Kidney (tissue), 14 donors: ENCODE data around the gene PAK1IP1. TPM values are rescaled to one million over a fixed set of nuclear protein-coding genes. Genes with fewer than 3 reads are reported as not detected.

Experiments
- DNase-seq, 5 donors: peaks; one replicate each; pipeline ENCODE4 v3.0.0-alpha.2; 2013 to 2020
- FAIRE-seq: peaks from 2 replicates; lab custom pipeline; 2012; peaks lifted over from hg19 to GRCh38; lab: Jason Lieb, UNC
- H3K27ac ChIP-seq, 2 donors: one replicate each; pipeline ENCODE4 v1.7.0; 2013; ENCODE audit warnings: low read depth in 2 of 2, low read length in 2 of 2, inconsistent platforms in 1 of 2
- H3K27me3 ChIP-seq: one replicate; pipeline ENCODE4 v1.7.1; 2013; ENCODE audit warnings: low read length, inconsistent platforms; ENCODE audit not compliant: control insufficient read depth, insufficient read depth
- H3K36me3 ChIP-seq, 3 donors: one replicate each; pipeline versions ENCODE4 v1.7.0 to v1.7.1; 2013; ENCODE audit warnings: low read length in 3 of 3, control low read depth in 1 of 3, inconsistent platforms in 1 of 3; ENCODE audit not compliant: insufficient read depth in 3 of 3, control insufficient read depth in 2 of 3
- H3K4me1 ChIP-seq, 3 donors: one replicate each; pipeline versions ENCODE4 v1.7.0 to v1.7.1; 2013; ENCODE audit warnings: low read length in 3 of 3, inconsistent platforms in 1 of 3, low read depth in 1 of 3; ENCODE audit not compliant: control insufficient read depth in 2 of 3, insufficient read depth in 2 of 3
- H3K4me3 ChIP-seq, 3 donors: one replicate each; pipeline versions ENCODE4 v1.7.0 to v1.8.1; 2013; ENCODE audit warnings: low read length in 3 of 3, control low read depth in 1 of 3, inconsistent platforms in 1 of 3
- H3K9ac ChIP-seq, 3 donors: one replicate each; pipeline versions ENCODE4 v1.7.0 to v1.7.1; 2013; ENCODE audit warnings: low read length in 3 of 3, control low read depth in 1 of 3, inconsistent platforms in 1 of 3
- H3K9me3 ChIP-seq, 3 donors: one replicate each; pipeline versions ENCODE4 v1.7.0 to v1.7.1; 2013; ENCODE audit warnings: low read length in 3 of 3, control low read depth in 1 of 3, inconsistent platforms in 1 of 3; ENCODE audit not compliant: control insufficient read depth in 2 of 3, insufficient read depth in 1 of 3
- intact Hi-C: fragments of 100-400 bp; cut with DNase I; formaldehyde crosslinking; loops from one replicate; pipeline ENCODE4 v1.11.1; 2022
- polyA plus RNA-seq: library from polyadenylated mRNA; stranded (reverse); fragments of 350-450 nt; fragmentation: Illumina TruSeq; extraction: RNeasy Lipid Tissue Mini Kit (QIAGEN cat#74804); gene quantifications from one replicate; pipeline ENCODE4 v1.2.3, GENCODE V29; 2014; ENCODE audit warnings: low read depth, low replicate concordance; ENCODE audit not compliant: insufficient read depth
- total RNA-seq: library from RNA; stranded (reverse); fragmentation: NEBNext Ultra II Directional; extraction: Animal tissue kit (Norgen Biotek cat#: 25700); gene quantifications from one replicate; pipeline ENCODE4 v1.2.1, GENCODE V29; 2021
- TF ChIP-seq, protein P1 (sequence below): IDR thresholded peaks from 3 replicates; pipeline ENCODE4 v1.5.1; 2012; ENCODE audit warnings: mild to moderate bottlenecking, moderate library complexity, borderline replicate concordance; ENCODE audit not compliant: insufficient read depth; ENCODE audit errors: extremely low read depth
- donor health status: control.
- donor health status: control.
- donor health status: control.
- donor health status: control.
- donor health status: control.
- donor health status: DM: yes; HTN: yes; CAD: no.
- donor health status: Normal renal cell carcinoma (clear cell type).

The PAK1IP1 gene
- total and polyA plus RNA-seq, 2 donors from 2014 or later = 11.2 to 11.6 TPM

DNA sequence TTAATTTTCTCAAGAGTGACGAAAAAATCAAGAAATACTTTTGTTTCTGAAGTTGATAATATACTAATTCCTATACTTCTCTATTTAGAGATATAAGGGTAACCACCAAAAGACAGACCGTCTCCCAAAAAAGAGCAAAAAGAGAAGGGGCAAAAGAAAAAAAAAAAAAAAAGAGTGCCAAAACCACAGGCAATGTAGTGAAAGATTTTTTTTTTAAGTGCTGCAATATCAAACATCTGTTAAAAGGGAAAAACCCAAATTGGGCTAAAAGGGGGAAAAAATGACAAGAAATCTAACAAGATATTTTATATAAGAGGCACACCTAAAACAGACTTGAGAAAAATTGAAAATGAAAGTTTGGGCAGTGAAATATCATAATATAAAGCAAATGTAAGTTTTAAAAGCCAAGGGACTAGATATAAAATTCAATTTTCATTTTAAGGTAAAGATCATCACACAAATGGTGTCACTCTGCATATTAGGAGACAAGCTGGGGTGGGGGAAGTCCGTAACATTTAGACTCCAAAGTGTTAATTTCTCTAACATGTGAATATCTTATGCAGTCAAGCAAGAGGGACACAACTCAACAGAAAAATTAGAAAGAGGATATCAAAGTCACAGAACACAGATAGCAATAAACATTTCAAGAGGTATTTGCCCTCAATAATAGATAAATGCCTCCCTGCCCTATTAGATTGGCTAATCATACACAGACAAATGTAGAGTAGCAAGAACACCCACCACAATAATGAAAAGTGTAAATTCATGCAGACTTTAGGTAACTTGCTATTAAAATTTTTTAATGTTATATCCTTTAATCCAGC, 9.5 kb upstream of the PAK1IP1 start:
- TF ChIP-seq, protein P1, sequence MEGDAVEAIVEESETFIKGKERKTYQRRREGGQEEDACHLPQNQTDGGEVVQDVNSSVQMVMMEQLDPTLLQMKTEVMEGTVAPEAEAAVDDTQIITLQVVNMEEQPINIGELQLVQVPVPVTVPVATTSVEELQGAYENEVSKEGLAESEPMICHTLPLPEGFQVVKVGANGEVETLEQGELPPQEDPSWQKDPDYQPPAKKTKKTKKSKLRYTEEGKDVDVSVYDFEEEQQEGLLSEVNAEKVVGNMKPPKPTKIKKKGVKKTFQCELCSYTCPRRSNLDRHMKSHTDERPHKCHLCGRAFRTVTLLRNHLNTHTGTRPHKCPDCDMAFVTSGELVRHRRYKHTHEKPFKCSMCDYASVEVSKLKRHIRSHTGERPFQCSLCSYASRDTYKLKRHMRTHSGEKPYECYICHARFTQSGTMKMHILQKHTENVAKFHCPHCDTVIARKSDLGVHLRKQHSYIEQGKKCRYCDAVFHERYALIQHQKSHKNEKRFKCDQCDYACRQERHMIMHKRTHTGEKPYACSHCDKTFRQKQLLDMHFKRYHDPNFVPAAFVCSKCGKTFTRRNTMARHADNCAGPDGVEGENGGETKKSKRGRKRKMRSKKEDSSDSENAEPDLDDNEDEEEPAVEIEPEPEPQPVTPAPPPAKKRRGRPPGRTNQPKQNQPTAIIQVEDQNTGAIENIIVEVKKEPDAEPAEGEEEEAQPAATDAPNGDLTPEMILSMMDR = no peak
- intact Hi-C loops = no loop called here
- H3K4me3 ChIP-seq = no peak overlapping the region
- H3K27ac ChIP-seq = no peak overlapping the region
- H3K27me3 ChIP-seq = no peaks in the 10 kb centered on the region
- H3K36me3 ChIP-seq = no peaks in the 10 kb centered on the region
- DNase-seq (no peak), FAIRE-seq (no peak)
- no peaks in the 10 kb centered on the region for H3K9me3 ChIP-seq
- no peak overlapping the region for H3K9ac ChIP-seq
- no peaks in the 10 kb centered on the region for H3K4me1 ChIP-seq

DNA sequence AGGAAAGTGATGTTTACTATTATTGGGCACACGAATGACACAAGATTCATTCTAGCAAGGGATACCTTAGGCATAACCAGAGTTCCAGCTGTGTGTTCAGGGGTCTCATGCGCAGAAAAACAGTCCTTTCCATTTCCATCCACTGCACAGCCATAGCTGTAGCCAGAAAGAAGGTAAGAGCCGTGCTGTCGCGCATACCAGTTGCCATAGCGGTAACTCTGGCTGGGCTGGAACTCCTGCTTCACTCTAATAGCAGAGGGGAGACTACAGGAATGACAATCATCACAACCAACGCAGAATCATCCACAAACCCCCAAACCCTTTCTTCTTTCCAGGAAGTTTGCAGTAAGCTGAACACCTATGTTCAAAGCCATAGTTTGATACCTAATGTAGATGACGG, 7.9 kb upstream of the PAK1IP1 start:
- TF ChIP-seq, protein P1 = no peak
- no peak for DNase-seq
- intact Hi-C loops = no loop called here
- Histone ChIP-seq H3K36me3 (no peaks in the 10 kb centered on the region), H3K27me3 (no peaks in the 10 kb centered on the region), H3K4me3 (no peak overlapping the region), H3K27ac (no peak overlapping the region), H3K9ac (no peak overlapping the region), H3K9me3 (no peaks in the 10 kb centered on the region), H3K4me1 (no peaks in the 10 kb centered on the region)
- no peak for FAIRE-seq

DNA sequence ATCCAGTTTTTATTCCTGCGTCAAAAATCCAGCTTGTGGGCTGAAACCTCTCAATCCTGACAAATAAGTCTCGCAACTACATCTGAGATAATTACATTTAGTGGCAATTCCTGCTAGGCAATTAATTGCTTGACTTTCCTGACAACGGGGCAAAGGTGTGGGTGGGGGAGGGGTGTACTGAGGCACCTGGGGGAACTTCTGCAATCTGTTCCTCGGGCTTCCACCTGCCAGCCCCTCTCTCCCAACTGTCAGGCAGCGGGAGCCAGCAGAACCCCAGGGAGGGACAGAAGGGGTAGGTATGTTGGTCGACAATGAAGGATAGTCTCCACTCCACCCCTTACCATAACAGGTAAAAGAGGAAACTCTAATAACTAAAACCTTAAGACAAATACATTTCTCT, 7.2 kb upstream of the PAK1IP1 start:
- intact Hi-C loops = no loop called here
- no peak overlapping the region for H3K27ac ChIP-seq

More for the DNA sequence above, 7.2 kb upstream of the PAK1IP1 start:
- TF ChIP-seq, protein P1 = no peak
- no peaks in the 10 kb centered on the region for H3K27me3 ChIP-seq
- H3K4me1 ChIP-seq = no peaks in the 10 kb centered on the region
- no peak for FAIRE-seq
- no peaks in the 10 kb centered on the region for H3K9me3 ChIP-seq
- DNase-seq = no peak
- H3K36me3 ChIP-seq = no peaks in the 10 kb centered on the region
- H3K9ac ChIP-seq = no peak overlapping the region
- no peak overlapping the region for H3K4me3 ChIP-seq
